Pulmonary artery endothelial cell (primary cell): ENCODE results near the gene DDTL. TPM values are rescaled to one million over a fixed set of nuclear protein-coding genes. Genes with fewer than 3 reads are reported as not detected.
A peak's percentile ranks its signal among the peaks of the same experiment; 100 is the strongest.
"Not testable (repeated sequence)": the region's sequence is repeated elsewhere in the genome, so short reads cannot be mapped to it uniquely, and the experiment has no call there.

Source experiments
- DNase-seq: peaks from one replicate; pipeline ENCODE4 v3.0.0-alpha.2; 2011; ENCODE audit warnings: low read depth, low spot score
- total RNA-seq: library from RNA; depleted of rRNA; stranded (reverse); fragments of >200 nt; gene quantifications from 2 replicates; pipeline ENCODE4 v1.2.3, GENCODE V29; 2014

Gene DDTL
- total RNA-seq: 0.99 and 1.7 TPM in 2 replicates

GRCh38 chr22:23966568-23966967, at the start of gene DDTL:
TSS of gene DDTL (plus strand) at chr22:23966888. CDS start at chr22:23966915, 27 bp downstream.
- DNase-seq: not testable (repeated sequence)

DNA sequence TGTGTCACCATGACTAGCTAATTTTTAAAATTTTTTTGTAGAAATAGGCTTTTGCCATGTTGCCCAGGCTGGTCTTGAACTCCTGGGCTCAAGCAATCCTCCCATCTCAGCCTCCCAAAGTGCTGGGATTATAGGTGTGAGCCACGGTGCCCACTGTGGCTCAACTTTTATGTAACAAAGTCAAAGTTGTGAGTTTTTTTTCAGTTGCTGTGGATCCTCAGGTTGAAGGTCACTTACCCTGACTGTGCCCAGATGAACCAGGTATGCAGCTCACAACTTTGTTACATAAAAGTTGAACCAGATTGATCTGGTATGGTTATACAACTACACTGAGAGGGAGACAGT, 46.4 kb upstream of the DDTL start:
- DNase-seq: not testable (repeated sequence)

DNA sequence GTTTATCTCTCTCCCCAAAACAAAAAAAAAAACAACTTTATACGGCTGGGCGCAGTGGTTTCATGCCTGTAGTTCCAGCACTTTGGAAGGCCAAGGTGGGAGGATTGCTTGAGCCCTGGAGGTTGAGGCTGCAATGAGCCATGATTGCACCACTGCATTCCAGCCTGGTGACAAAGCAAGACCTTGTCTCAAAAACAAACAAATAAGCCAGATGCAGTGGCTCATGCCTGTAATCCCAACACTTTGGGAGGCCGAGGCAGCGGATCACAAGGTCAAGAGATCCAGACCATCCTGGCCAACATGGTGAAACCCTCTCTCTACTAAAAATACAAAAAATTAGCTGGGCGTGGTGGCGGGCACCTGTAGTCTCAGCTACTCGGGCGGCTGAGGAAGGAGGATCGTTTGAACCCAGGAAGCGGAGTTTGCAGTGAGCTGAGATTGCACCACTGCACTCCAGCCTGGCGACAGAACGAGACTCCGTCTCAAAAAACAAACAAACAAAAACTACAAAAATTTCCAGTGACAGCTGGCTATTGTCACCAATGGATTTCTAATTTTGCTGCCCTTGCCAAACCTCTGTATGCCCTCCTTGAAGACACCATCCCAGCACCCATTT, 45.0 kb upstream of the DDTL start:
- DNase-seq: not testable (repeated sequence)

GRCh38 chr22:23922921-23923320, 43.8 kb upstream of the DDTL start:
- no peak for DNase-seq

- DNase-seq: no peak
Observed at GRCh38 chr22:23925020-23925606, 41.6 kb upstream of the DDTL start.

GRCh38 chr22:23926561-23926960, 40.1 kb upstream of the DDTL start:
- no peak for DNase-seq

DNA sequence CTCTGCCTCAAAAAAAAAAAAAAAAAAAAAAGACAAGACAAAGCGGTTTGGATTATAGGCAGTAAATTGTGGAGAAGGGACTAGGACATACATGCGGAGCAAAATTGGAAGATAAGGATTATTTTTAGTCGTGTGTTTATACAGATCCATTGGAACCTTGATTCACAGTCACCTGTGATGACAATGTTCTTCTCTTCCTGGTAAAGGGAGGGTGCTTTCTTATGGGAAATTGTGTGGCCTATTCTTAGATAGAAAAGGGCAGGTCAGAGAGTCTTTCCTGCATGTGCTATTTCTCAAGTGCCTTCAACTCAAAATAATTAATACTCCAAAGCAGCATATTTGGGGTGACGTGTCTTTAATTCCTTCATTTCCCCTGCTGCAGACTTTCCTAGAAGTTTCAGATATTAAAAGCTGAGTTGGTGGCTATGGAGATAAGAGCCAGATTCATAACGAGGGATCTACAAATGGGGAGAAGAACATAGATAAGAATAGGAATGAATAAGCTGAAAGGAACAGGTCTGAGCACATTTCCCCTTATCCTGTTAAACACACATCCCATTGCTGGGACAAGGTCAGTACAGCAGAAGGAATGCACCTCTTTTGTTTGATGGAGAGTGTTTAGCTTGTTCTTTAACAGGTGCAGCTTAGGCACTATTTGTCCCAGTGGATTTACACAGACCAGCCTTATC, 28.2 kb upstream of the DDTL start:
- peak; percentile 33 for DNase-seq

DNA sequence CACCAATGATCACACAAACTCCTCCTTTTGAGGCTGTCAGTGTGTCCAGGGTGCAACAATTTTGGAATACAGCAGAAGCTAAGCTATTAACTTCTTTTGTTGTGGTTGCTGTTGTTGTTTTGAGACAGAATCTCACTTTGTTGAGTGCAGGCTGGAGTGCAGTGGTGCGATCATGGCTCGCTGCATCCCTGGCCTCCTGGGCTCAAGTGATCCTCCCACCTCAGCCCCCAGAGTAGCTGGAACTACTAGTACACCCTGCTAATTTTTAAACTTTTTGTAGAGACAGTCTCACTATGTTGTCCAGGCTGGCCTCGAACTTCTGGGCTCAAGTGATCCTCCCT, 27.7 kb upstream of the DDTL start:
- no peak for DNase-seq

DNA sequence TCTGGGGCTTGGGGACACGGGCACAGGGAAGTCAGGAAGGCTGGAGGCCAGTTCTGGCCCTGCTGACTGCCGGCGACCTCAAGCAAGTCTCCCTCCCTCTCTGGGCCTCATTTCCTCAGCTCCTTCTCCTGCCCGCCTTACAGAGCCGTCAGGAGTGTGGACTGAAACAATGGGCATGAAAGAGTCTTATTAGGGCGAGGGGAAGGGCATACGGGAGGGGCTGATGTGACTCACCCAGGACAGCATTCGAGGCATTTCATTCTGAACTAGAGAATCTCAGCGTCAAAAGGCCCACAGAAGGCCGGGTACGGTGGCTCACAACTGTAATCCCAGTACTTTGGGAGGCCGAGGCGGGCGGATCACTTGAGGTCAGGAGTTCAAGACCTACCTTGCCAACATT, 26.5 kb upstream of the DDTL start:
- DNase-seq: not testable (repeated sequence)

DNA sequence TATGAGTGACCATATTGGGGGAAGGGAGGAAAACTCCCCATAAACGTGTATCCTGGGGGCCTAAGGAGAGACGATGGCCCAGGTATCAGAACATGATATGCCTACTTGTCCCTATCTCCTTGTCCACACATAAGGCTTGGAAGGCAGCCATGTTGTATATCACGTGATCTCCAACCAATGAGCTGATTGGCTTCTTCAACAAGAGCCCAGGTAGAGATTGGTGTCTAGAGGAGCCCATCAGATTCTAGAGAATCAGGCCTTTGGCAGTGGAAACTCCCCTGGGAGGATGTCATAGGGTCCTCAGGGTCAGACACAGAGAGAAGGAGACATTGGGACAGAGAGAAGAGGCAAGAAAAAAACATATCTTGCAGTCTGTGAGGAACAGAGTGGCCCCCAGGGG, 19.3 kb upstream of the DDTL start:
- DNase-seq: not testable (repeated sequence)

- DNase-seq: not testable (repeated sequence)
Observed at GRCh38 chr22:23949764-23950163, 16.9 kb upstream of the DDTL start.

- DNase-seq: not testable (repeated sequence)
Observed at GRCh38 chr22:23951383-23951782, 15.3 kb upstream of the DDTL start.

GRCh38 chr22:23952794-23953405, 13.8 kb upstream of the DDTL start:
- not testable (repeated sequence) for DNase-seq

DNA sequence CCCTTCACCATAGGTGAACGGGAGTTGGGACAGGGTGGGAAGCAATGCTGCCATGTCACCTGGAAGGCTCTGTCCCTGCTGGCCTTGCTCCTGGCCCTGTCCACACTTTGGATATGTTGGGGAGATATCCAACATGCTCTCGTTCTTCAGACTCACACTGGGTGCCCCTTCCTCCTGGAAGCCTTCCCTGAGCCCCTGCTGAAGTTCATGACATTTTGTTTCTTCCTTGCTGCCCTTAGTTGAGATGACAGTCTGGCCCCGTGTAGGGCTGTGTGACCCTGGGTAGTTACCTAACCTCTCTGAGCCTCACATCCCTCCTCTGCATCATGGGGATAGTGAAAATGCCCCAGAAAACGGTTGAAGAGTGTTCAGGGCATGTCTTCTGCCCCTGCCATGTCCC, 13.2 kb upstream of the DDTL start:
- DNase-seq: not testable (repeated sequence)

DNA sequence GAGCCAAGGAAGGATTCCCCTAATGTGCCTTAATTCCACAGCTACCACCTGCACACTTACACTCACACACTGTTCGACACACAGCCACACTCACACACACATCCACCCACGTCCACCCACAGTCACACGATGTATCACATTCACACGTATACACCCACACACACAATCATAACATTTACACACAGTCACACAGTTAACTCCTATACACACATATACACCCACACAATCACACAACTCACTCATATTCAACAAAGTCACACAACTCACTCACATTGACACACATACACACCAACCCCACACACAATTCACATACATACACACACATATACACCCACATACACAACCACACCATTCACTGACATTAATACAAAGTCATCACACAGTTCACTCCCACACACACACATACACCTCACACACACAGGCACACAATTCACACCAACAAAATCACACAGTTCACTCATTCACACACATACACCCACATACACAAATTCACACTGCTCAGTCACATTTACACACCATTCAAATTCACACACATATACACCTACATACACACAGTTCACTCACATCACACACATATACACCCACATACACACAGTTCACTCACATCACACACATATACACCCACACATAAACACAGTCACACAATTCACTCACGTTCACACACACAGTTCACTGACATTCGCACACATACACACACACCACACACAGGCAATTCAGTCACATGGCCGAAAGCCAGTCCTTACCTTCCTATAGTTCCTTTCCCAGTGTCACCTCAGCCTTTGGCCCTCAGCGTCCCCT, 12.3 kb upstream of the DDTL start:
- DNase-seq: not testable (repeated sequence)

GRCh38 chr22:23954991-23955305, 11.7 kb upstream of the DDTL start:
- not testable (repeated sequence) for DNase-seq

DNA sequence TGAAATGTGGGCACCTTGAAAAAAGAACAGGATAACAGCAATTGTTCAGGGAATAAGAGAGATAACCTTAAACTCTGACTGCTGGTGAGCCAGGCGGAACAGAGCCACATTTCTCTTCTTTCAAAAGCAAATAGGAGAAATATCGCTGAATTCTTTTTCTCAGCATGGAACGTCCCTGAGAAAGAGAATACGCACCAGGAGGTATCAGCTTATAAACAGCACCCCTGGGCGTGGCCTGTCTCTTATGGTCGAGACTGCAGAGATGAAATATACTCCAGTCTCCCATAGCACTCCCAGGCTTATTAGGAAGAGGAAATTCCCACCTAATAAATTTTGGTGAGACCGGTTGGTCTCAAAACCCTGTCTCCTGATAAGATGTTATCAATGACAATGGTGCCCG, 10.8 kb upstream of the DDTL start:
- DNase-seq: not testable (repeated sequence)

DNA sequence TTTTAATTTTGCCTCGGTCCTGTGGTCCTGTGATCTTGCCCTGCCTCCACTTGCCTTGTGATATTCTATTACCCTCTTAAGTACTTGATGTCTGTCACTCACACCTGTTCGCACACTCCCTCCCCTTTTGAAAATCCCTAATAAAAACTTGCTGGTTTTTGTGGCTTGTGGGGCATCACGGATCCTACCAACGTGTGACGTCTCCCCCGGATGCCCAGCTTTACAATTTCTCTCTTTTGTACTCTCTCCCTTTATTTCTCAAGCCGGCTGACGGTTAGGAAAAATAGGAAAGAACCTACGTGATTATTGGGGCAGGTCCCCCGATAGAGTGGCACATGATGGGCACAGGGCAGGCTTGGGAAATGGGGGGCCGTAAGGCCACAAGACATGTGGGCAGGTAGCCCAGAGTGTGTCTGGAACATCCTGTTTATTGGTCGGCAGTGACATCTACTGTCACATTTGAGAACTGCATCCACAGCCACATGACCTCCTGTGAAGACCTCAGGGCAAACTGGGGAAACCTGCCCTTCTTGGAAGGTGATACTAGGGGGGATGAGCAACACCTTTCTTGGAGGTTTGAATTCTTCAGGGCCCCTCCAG, 10.3 kb upstream of the DDTL start:
- not testable (repeated sequence) for DNase-seq

DNA sequence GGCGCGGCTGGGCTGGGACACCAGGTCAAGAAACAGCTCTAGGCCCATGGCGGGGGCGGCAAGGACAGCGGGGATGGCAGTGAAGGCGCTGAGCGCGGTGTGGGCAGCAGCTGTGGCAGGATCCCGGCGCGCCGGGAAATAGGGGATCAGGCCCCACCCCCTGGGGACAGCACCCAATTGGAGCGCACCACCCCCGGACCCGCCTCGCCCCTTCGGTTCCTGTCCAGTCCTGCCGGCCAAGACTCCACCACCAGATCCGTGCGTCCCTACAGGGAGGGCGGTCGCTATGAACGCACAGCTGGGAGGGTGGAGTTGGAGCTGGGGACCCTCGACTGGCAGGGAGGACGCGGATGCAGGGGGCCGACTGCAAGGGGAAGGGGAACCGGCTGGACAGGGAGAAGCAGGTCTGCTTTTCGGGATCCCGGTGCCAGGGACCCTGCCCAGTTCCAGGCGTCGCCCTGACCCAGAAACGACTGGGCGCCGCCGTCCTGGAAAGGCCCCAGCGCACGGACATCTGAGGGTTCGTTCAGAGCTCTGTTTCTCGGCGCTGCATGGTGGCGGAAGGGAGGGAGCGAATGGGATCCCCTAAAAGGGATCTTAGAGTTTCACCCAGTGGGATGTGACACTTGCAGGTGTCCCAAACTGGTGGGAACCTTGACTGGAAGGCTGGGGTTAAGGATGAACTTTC, 5.5 kb upstream of the DDTL start, which contains the start of gene GSTT2B:
Gene GSTT2B, minus strand, starts transcription at position 112 of the 688 bp plus-strand sequence. Its CDS starts 64 bp downstream, at position 48.
- not testable (repeated sequence) for DNase-seq

GRCh38 chr22:23966094-23966493, 594 bp upstream of the DDTL start:
- not testable (repeated sequence) for DNase-seq

DNA sequence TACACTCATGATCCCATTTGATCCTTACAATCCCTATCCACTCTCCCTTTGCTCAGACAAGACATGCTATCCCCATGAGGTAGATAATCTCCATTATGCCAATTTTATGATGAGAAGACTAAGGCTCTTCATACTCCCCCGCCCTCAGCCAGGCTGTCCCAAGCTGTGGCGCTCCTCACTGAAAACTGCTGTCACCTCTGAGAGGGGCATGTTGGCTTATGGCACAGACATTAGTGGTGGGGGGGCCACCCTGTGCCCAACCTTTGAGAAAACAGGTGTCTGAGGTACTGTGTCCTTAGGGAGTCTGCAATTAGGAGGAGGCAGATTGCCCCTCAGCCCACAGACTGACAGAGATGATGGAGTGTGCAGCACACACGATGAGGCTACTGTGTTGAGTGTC, 2.4 kb downstream of the DDTL start:
- no peak for DNase-seq
